K562 (cell line): ENCODE results near the gene NOX5. TPM values are rescaled to one million over a fixed set of nuclear protein-coding genes. Genes with fewer than 3 reads are reported as not detected.
A peak's percentile ranks its signal among the peaks of the same experiment; 100 is the strongest.

Experiments used
- ATAC-seq: fragments of 200-7000 bp; cut with Tn5 transposase; 3 replicates; pipeline ENCODE4 v1.9.1; 2020; ENCODE audit warnings: moderate library complexity
- BruUV-seq: library from RNA; stranded (reverse); fragments of 400-500 nt; replicated peaks from 2 replicates; lab custom pipeline; 2021; lab: Mats Ljungman, UMichigan
- CTCF ChIA-PET: fragments of 300-600 bp; formaldehyde crosslinking; extraction: SDS; loops from one replicate; lab custom pipeline; 2021; ENCODE audit warnings: low intra/inter-chr PET ratio; lab: Yijun Ruan, JAX
- POLR2A ChIA-PET: fragments of 300-600, 350-650 bp; sonication (Branson Sonifier 250); formaldehyde crosslinking; extraction: SDS; loops from one replicate; lab custom pipeline; 2021; ENCODE audit warnings: antibody characterized with exemption, inconsistent platforms; lab: Yijun Ruan, JAX
- DNase-seq, 4 experiments: peaks; one replicate each; pipeline versions ENCODE4 v3.0.0 to v3.0.0-alpha.2; 2011 to 2018; ENCODE audit warnings: low spot score in 3 of 4, mixed read lengths in 3 of 4; ENCODE audit errors: extremely low read depth in 1 of 4
- FAIRE-seq: peaks from 2 replicates; lab custom pipeline; 2011; peaks lifted over from hg19 to GRCh38; lab: Jason Lieb, UNC
- H2AFZ ChIP-seq: 2 replicates; pipeline ENCODE4 v1.6.0; 2011; ENCODE audit warnings: low read depth, low read length, control low read depth, inconsistent platforms
- H3K27ac ChIP-seq: fragments of 200-600 bp; 3 replicates; pipeline ENCODE4 v1.8.0; 2011; ENCODE audit warnings: low read depth, mild to moderate bottlenecking, control low read depth, inconsistent platforms, low read length, moderate library complexity, mixed read lengths; ENCODE audit errors: extremely low read depth
- H3K27me3 ChIP-seq, 2 experiments: fragments of 300-600 bp in 1 of 2; 2 replicates in 1 of 2; 3 replicates in 1 of 2; pipeline versions ENCODE4 v1.6.0 to v1.8.0; 2011; ENCODE audit warnings: inconsistent platforms in 2 of 2, low read length in 2 of 2, mild to moderate bottlenecking in 1 of 2, mixed read lengths in 1 of 2, moderate library complexity in 1 of 2; ENCODE audit not compliant: control insufficient read depth in 2 of 2, insufficient read depth in 2 of 2
- H3K36me3 ChIP-seq: fragments of 300-600 bp; 3 replicates; pipeline ENCODE4 v1.8.0; 2011; ENCODE audit warnings: mild to moderate bottlenecking, low read length, inconsistent platforms; ENCODE audit not compliant: control insufficient read depth, insufficient read depth
- H3K4me1 ChIP-seq, 2 experiments: fragments of 200-600 bp in 1 of 2; replicated peaks in 1 of 2; 2 replicates in 1 of 2; 3 replicates in 1 of 2; pipeline versions ENCODE4 v1.5.1 to v1.8.0; 2011; ENCODE audit warnings: inconsistent platforms in 2 of 2, low read length in 2 of 2, mild to moderate bottlenecking in 1 of 2, mixed read lengths in 1 of 2, moderate library complexity in 1 of 2; ENCODE audit not compliant: control insufficient read depth in 2 of 2, insufficient read depth in 2 of 2
- H3K4me2 ChIP-seq: 2 replicates; pipeline ENCODE4 v1.6.1; 2011; ENCODE audit warnings: low read length, control low read depth, inconsistent platforms, mixed read lengths; ENCODE audit not compliant: insufficient read depth
- H3K4me3 ChIP-seq: fragments of 200-600 bp; sonication (generic), shearing (Covaris generic); 2 replicates; pipeline ENCODE4 v1.5.1; 2016; ENCODE audit warnings: control low read depth, inconsistent platforms
- H3K79me2 ChIP-seq: fragments of 200-600 bp; 3 replicates; pipeline ENCODE4 v1.8.0; 2011; ENCODE audit warnings: low read length, inconsistent platforms; ENCODE audit not compliant: control insufficient read depth, insufficient read depth
- H3K9ac ChIP-seq, 2 experiments: 2 replicates each; pipeline versions ENCODE4 v1.6.0 to v1.6.1; 2011; ENCODE audit warnings: low read depth in 2 of 2, low read length in 2 of 2, control low read depth in 1 of 2, inconsistent platforms in 1 of 2, mild to moderate bottlenecking in 1 of 2, mixed read lengths in 1 of 2; ENCODE audit not compliant: insufficient read depth in 1 of 2
- H3K9me1 ChIP-seq: one replicate; pipeline ENCODE4 v1.6.0; 2011; ENCODE audit warnings: inconsistent platforms, mild to moderate bottlenecking, low read length, moderate library complexity; ENCODE audit not compliant: control insufficient read depth, insufficient read depth
- H3K9me3 ChIP-seq: replicated peaks from 2 replicates; pipeline ENCODE4 v1.5.1; 2011; ENCODE audit warnings: low read depth, low read length, inconsistent platforms; ENCODE audit not compliant: control insufficient read depth, insufficient read depth
- H4K20me1 ChIP-seq: replicated peaks from 2 replicates; pipeline ENCODE4 v1.6.1; 2011; ENCODE audit warnings: low read length, inconsistent platforms, mixed read lengths; ENCODE audit not compliant: control insufficient read depth, insufficient read depth
- ZNF354B ChIP-seq: fragments of 250-450 bp; sonication (Bioruptor Pico); IDR thresholded peaks from 2 replicates; pipeline ENCODE4 v1.4.0; 2020
- WGBS: fragments of 100-300 bp; shearing (Covaris generic); methylation state at CpG from one replicate; pipeline ENCODE4 v1.1.6; 2016; ENCODE audit warnings: low coverage, mixed read lengths; ENCODE audit not compliant: insufficient coverage; ENCODE audit errors: missing lambda C conversion rate; 5-methylcytosine and 5-hydroxymethylcytosine counted together
- in situ Hi-C: fragments of 300-500 bp; cut with MboI; formaldehyde crosslinking; loops from 4 replicates; pipeline ENCODE4 v1.15.0; 2018; ENCODE audit warnings: inconsistent platforms, mixed read lengths
- intact Hi-C: fragments of 100-400 bp; cut with micrococcal nuclease; formaldehyde crosslinking; loops from 2 replicates; pipeline ENCODE4 v1.14.2; 2022
- polyA plus RNA-seq, 8 experiments: library from polyadenylated mRNA; depleted of rRNA in 4 of 8; stranded (reverse) in 5 of 8; unstranded in 3 of 8; fragments of >200 nt; fragmentation: Nextera tagmentation in 2 of 8; fragmentation: Illumina TruSeq in 1 of 8; extraction: Ambion mirVana in 2 of 8; extraction: Trizol in 1 of 8; gene quantifications; 2 replicates each; pipeline versions ENCODE4 v1.2.1 to v1.2.3, GENCODE V29; 2011 to 2014; ENCODE audit warnings: inconsistent platforms in 1 of 8, missing spikeins in 1 of 8
- total RNA-seq, 7 experiments: library from RNA; depleted of rRNA in 6 of 7; stranded (reverse); fragments of >200 nt in 6 of 7; fragmentation: Illumina TruSeq in 2 of 7; extraction: Trizol in 2 of 7; gene quantifications; 2 replicates each; pipeline versions ENCODE4 v1.2.1 to v1.2.3, GENCODE V29; 2011 to 2021; ENCODE audit warnings: low replicate concordance in 1 of 7
- TF ChIP-seq, protein P1 (sequence below): fragments of 250-450 bp; sonication (Bioruptor Pico); IDR thresholded peaks from 2 replicates; pipeline ENCODE4 v1.8.0; 2022; ENCODE audit warnings: inconsistent platforms
- TF ChIP-seq, protein P2 (sequence below): fragments of 200-800 bp; sonication (Bioruptor generic); IDR thresholded peaks from 2 replicates; pipeline ENCODE4 v1.6.1; 2016; ENCODE audit warnings: missing genetic modification characterization, missing compliant biosample characterization

The NOX5 gene
- total and polyA plus RNA-seq, 9 of the 15 experiments (the other 6 are each of a cell fraction or from before 2014, with no cell fraction given): 0.01 TPM; not detected in 8

DNA sequence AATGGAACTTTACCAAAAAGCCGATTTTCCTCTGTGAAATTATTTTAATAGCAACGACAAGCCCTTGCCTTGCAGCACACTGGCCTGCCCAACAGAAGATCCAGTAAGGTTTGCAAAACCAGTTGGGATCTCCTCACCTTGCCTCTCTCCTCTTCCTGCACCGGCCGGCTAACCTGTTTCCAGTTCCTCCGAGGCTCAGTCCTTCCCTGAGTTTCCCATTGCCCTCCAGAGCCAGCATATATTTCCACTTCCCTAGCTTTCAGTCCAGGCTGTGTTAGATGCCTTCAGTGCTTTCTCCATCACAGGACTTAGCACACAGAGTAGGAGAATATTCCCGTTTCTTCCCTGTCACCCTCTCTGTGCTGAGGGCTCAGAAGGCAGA, 60.3 kb downstream of the NOX5 start:
- Histone ChIP-seq H3K79me2 (no peaks in the 10 kb centered on the region), H3K9ac (no peak overlapping the region), H3K27me3 (peaks cover 26 to 30% of the 10 kb centered on the region in 2 experiments), H3K36me3 (no peaks in the 10 kb centered on the region), H3K9me1 (no peaks in the 10 kb centered on the region), H3K9me3 (no peaks in the 10 kb centered on the region), H2AFZ (no peak overlapping the region), H3K27ac (no peak overlapping the region), H3K4me3 (no peak overlapping the region), H3K4me1 (peaks cover 0 to 6% of the 10 kb centered on the region in 2 experiments; a peak in 1 of 5 replicates), H3K4me2 (0 out of 2 replicates have a peak overlapping the region, but pooled peaks have one; percentile 8), H4K20me1 (no peaks in the 10 kb centered on the region)
- FAIRE-seq (no peak), ATAC-seq (no peak), DNase-seq (no peak)
- WGBS: 0% methylated on average over 5 of the region's 6 CpGs
- CTCF ChIA-PET: no interaction called here
- intact Hi-C loops (no loop called here), in situ Hi-C loops (no loop called here)
- POLR2A ChIA-PET: no interaction called here
- TF ChIP-seq, protein P1, sequence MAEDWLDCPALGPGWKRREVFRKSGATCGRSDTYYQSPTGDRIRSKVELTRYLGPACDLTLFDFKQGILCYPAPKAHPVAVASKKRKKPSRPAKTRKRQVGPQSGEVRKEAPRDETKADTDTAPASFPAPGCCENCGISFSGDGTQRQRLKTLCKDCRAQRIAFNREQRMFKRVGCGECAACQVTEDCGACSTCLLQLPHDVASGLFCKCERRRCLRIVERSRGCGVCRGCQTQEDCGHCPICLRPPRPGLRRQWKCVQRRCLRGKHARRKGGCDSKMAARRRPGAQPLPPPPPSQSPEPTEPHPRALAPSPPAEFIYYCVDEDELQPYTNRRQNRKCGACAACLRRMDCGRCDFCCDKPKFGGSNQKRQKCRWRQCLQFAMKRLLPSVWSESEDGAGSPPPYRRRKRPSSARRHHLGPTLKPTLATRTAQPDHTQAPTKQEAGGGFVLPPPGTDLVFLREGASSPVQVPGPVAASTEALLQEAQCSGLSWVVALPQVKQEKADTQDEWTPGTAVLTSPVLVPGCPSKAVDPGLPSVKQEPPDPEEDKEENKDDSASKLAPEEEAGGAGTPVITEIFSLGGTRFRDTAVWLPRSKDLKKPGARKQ (CRISPR knock-in tag): no peak
- no peak for TF ChIP-seq ZNF354B (CRISPR knock-in tag)
- TF ChIP-seq, protein P2, sequence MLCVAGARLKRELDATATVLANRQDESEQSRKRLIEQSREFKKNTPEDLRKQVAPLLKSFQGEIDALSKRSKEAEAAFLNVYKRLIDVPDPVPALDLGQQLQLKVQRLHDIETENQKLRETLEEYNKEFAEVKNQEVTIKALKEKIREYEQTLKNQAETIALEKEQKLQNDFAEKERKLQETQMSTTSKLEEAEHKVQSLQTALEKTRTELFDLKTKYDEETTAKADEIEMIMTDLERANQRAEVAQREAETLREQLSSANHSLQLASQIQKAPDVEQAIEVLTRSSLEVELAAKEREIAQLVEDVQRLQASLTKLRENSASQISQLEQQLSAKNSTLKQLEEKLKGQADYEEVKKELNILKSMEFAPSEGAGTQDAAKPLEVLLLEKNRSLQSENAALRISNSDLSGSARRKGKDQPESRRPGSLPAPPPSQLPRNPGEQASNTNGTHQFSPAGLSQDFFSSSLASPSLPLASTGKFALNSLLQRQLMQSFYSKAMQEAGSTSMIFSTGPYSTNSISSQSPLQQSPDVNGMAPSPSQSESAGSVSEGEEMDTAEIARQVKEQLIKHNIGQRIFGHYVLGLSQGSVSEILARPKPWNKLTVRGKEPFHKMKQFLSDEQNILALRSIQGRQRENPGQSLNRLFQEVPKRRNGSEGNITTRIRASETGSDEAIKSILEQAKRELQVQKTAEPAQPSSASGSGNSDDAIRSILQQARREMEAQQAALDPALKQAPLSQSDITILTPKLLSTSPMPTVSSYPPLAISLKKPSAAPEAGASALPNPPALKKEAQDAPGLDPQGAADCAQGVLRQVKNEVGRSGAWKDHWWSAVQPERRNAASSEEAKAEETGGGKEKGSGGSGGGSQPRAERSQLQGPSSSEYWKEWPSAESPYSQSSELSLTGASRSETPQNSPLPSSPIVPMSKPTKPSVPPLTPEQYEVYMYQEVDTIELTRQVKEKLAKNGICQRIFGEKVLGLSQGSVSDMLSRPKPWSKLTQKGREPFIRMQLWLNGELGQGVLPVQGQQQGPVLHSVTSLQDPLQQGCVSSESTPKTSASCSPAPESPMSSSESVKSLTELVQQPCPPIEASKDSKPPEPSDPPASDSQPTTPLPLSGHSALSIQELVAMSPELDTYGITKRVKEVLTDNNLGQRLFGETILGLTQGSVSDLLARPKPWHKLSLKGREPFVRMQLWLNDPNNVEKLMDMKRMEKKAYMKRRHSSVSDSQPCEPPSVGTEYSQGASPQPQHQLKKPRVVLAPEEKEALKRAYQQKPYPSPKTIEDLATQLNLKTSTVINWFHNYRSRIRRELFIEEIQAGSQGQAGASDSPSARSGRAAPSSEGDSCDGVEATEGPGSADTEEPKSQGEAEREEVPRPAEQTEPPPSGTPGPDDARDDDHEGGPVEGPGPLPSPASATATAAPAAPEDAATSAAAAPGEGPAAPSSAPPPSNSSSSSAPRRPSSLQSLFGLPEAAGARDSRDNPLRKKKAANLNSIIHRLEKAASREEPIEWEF (CRISPR knock-in tag): 0 out of 2 replicates have a peak, but pooled peaks have one; percentile 42
- BruUV-seq: no TSS peak
